B cell (primary cell): ENCODE results near the gene PPP1R12B. TPM values are rescaled to one million over a fixed set of nuclear protein-coding genes. Genes with fewer than 3 reads are reported as not detected.
"Not testable (repeated sequence)": the region's sequence is repeated elsewhere in the genome, so short reads cannot be mapped to it uniquely, and the experiment has no call there.

Experiments
- ATAC-seq: fragments of 200-7000 bp; cut with Tn5 transposase; one replicate; pipeline ENCODE4 v1.10.0; 2021; ENCODE audit warnings: low read depth, mild to moderate bottlenecking, moderate number of reproducible peaks, moderate library complexity
- CTCF ChIA-PET: fragments of 350-600 bp; sonication (Branson Sonifier 250); formaldehyde crosslinking; loops from one replicate; lab custom pipeline; 2021; ENCODE audit warnings: antibody characterized with exemption, inconsistent platforms; lab: Charles Lee
- POLR2A ChIA-PET: fragments of 350-600 bp; sonication (Branson Sonifier 250); formaldehyde crosslinking; loops from one replicate; lab custom pipeline; 2021; ENCODE audit warnings: antibody characterized with exemption; lab: Charles Lee
- DNase-seq: peaks from one replicate; pipeline ENCODE4 v3.0.0; 2013
- H2AFZ ChIP-seq: 2 replicates; pipeline ENCODE4 v1.6.1; 2012; ENCODE audit warnings: mild to moderate bottlenecking, low read depth, low read length; ENCODE audit not compliant: insufficient read depth, poor library complexity, severe bottlenecking
- H3K27ac ChIP-seq, 2 donors: 1 replicate in 1 of 2; 2 replicates in 1 of 2; pipeline ENCODE4 v1.5.1; 2012 to 2013; ENCODE audit warnings: low read length in 2 of 2, mild to moderate bottlenecking in 2 of 2, moderate library complexity in 1 of 2
- H3K27me3 ChIP-seq, 4 experiments: fragments of 200-600 bp in 1 of 4; sonication (generic) in 1 of 4; replicated peaks in 1 of 4; 1 replicate in 2 of 4; 2 replicates in 2 of 4; pipeline versions ENCODE4 v1.6.1 to v1.7.0; 2013 to 2016; ENCODE audit warnings: low read length in 3 of 4, mild to moderate bottlenecking in 2 of 4, mixed read lengths in 1 of 4, moderate library complexity in 1 of 4; ENCODE audit not compliant: insufficient read depth in 4 of 4, control insufficient read depth in 3 of 4; ENCODE audit errors: control extremely low read depth in 1 of 4
- H3K36me3 ChIP-seq, 2 experiments: replicated peaks in 1 of 2; 1 replicate in 1 of 2; 2 replicates in 1 of 2; pipeline versions ENCODE4 v1.6.1 to v1.7.1; 2013; ENCODE audit warnings: low read length in 1 of 2; ENCODE audit not compliant: insufficient read depth in 2 of 2, control insufficient read depth in 1 of 2; ENCODE audit errors: control extremely low read depth in 1 of 2, extremely low read depth in 1 of 2
- H3K4me1 ChIP-seq, 2 donors: fragments of 200-600 bp in 1 of 2; sonication (generic) in 1 of 2; 1 replicate in 1 of 2; 2 replicates in 1 of 2; pipeline versions ENCODE4 v1.5.1 to v1.6.1; 2013 to 2017; ENCODE audit warnings: low read length in 2 of 2; ENCODE audit not compliant: control insufficient read depth in 2 of 2, insufficient read depth in 2 of 2
- H3K4me2 ChIP-seq: replicated peaks from 2 replicates; pipeline ENCODE3; 2012; ENCODE audit warnings: mild to moderate bottlenecking, low read depth, low read length; ENCODE audit not compliant: poor library complexity, severe bottlenecking
- H3K4me3 ChIP-seq, 5 experiments: fragments of 200-600 bp in 1 of 5; sonication (generic) in 1 of 5; 1 replicate in 3 of 5; 2 replicates in 2 of 5; pipeline versions ENCODE4 v1.5.1 to v1.7.0; 2011 to 2016; ENCODE audit warnings: low read length in 4 of 5, mild to moderate bottlenecking in 4 of 5, low read depth in 2 of 5, control low read depth in 1 of 5, moderate library complexity in 1 of 5; ENCODE audit not compliant: insufficient read depth in 1 of 5; ENCODE audit errors: control extremely low read depth in 1 of 5, extremely low read depth in 1 of 5
- H3K79me2 ChIP-seq: fragments of 200-600 bp; sonication (generic); one replicate; pipeline ENCODE4 v1.6.0; 2016; ENCODE audit warnings: low read length; ENCODE audit not compliant: control insufficient read depth, insufficient read depth
- H3K9ac ChIP-seq: fragments of 200-600 bp; sonication (generic); 2 replicates; pipeline ENCODE4 v1.6.1; 2017; ENCODE audit warnings: mild to moderate bottlenecking, low read length, moderate library complexity
- H3K9me3 ChIP-seq, 3 donors: one replicate each; pipeline versions ENCODE4 v1.6.1 to v1.7.1; 2013; ENCODE audit warnings: low read length in 2 of 3; ENCODE audit not compliant: control insufficient read depth in 2 of 3, insufficient read depth in 1 of 3; ENCODE audit errors: control extremely low read depth in 1 of 3
- H4K20me1 ChIP-seq: 2 replicates; pipeline ENCODE4 v1.6.0; 2012; ENCODE audit warnings: mild to moderate bottlenecking, low read length; ENCODE audit not compliant: insufficient read depth, control insufficient read depth, poor library complexity, severe bottlenecking
- H3K27ac Mint-ChIP-seq: one replicate; pipeline ENCODE4 v1.8.0; 2021; ENCODE audit warnings: mixed read lengths
- H3K27me3 Mint-ChIP-seq: one replicate; pipeline ENCODE4 v1.8.0; 2021; ENCODE audit warnings: mixed read lengths
- H3K4me1 Mint-ChIP-seq: one replicate; pipeline ENCODE4 v1.8.0; 2021; ENCODE audit warnings: mixed read lengths
- H3K4me3 Mint-ChIP-seq: one replicate; pipeline ENCODE4 v1.8.0; 2021; ENCODE audit warnings: mixed read lengths
- H3K9me3 Mint-ChIP-seq: one replicate; pipeline ENCODE4 v1.8.0; 2022; ENCODE audit warnings: mixed read lengths; ENCODE audit not compliant: insufficient read depth
- CTCF ChIP-seq: fragments of 200-600 bp; IDR thresholded peaks from one replicate; pipeline ENCODE4 v1.8.0; 2022; ENCODE audit warnings: antibody characterized with exemption, mild to moderate bottlenecking
- EZH2 ChIP-seq: IDR thresholded peaks from 2 replicates; pipeline ENCODE4 v1.6.1; 2012; ENCODE audit warnings: borderline replicate concordance, low read depth, mild to moderate bottlenecking, moderate library complexity, low read length; ENCODE audit not compliant: insufficient read depth, poor library complexity, severe bottlenecking
- WGBS: methylation state at CpG from one replicate; pipeline ENCODE4 v1.1.5; 2013; ENCODE audit warnings: missing lambda C conversion rate; ENCODE audit not compliant: insufficient coverage; 5-methylcytosine and 5-hydroxymethylcytosine counted together
- intact Hi-C: fragments of 100-400 bp; cut with micrococcal nuclease; formaldehyde crosslinking; loops from one replicate; pipeline ENCODE4 v1.10.0; 2022
- polyA plus RNA-seq: library from polyadenylated mRNA; depleted of rRNA; stranded (reverse); fragments of >200 nt; gene quantifications from 2 replicates; pipeline ENCODE4 v1.2.3, GENCODE V29; 2012
- total RNA-seq, 2 donors: library from RNA; stranded (reverse); fragments of 120-200 nt in 1 of 2; gene quantifications; 1 replicate in 1 of 2; 2 replicates in 1 of 2; pipeline versions ENCODE4 v1.2.3 to v1.2.4, GENCODE V29; 2013 to 2022

Gene PPP1R12B
- total and polyA plus RNA-seq, 2 donors (not counting 1 experiment from before 2014, with no cell fraction given): 7.1 to 49.6 TPM

GRCh38 chr1:202411422-202411821, 62.9 kb downstream of the PPP1R12B start:
- no peaks in the 10 kb centered on the region for H3K27me3 Mint-ChIP-seq
- peaks cover 7% of the 10 kb centered on the region for H3K4me1 Mint-ChIP-seq
- Histone ChIP-seq H3K4me3 (no peak overlapping the region), H4K20me1 (no peaks in the 10 kb centered on the region), H3K36me3 (no peaks in the 10 kb centered on the region), H3K4me1 (no peaks in the 10 kb centered on the region), H3K9ac (no peak overlapping the region), H3K4me2 (no peak overlapping the region), H3K27me3 (no peaks in the 10 kb centered on the region), H3K9me3 (no peaks in the 10 kb centered on the region), H3K79me2 (peaks cover 5% of the 10 kb centered on the region), H3K27ac (no peak overlapping the region), H2AFZ (no peak overlapping the region)
- ChIA-PET POLR2A (interaction anchor here (0.7 kb wide), 1 partner anchor 814 kb away, joined by 3 read pairs; no protein-coding TSS in a partner anchor), CTCF (interaction anchor here (1.2 kb wide), 1 partner anchor 308 kb away, joined by 3 read pairs; no protein-coding TSS in a partner anchor)
- H3K9me3 Mint-ChIP-seq: no peaks in the 10 kb centered on the region
- TF ChIP-seq CTCF: no peak
- no peak for TF ChIP-seq EZH2
- H3K4me3 Mint-ChIP-seq: no peak overlapping the region
- ATAC-seq (no peak), DNase-seq (no peak)
- H3K27ac Mint-ChIP-seq: no peak overlapping the region
- intact Hi-C loops: no loop called here

GRCh38 chr1:202412421-202412820, 63.9 kb downstream of the PPP1R12B start:
- intact Hi-C loops, H3K4me3 Mint-ChIP-seq, CTCF ChIA-PET: not testable (repeated sequence)

More at GRCh38 chr1:202412421-202412820, 63.9 kb downstream of the PPP1R12B start:
- H3K27me3 Mint-ChIP-seq, H3K4me2 ChIP-seq, H3K27ac ChIP-seq, POLR2A ChIA-PET, H3K9me3 Mint-ChIP-seq, H3K27me3 ChIP-seq, ATAC-seq, H4K20me1 ChIP-seq, H3K4me3 ChIP-seq, H2AFZ ChIP-seq, H3K27ac Mint-ChIP-seq, H3K9me3 ChIP-seq, H3K79me2 ChIP-seq, DNase-seq, H3K4me1 ChIP-seq, H3K9ac ChIP-seq, H3K36me3 ChIP-seq, H3K4me1 Mint-ChIP-seq: not testable (repeated sequence)
- 100% methylated on average over 1 of the region's 3 CpGs for whole genome bisulfite sequencing
